Stimulated activated naive CD8-positive, alpha-beta T cell treated with anti-CD3 and anti-CD28 coated beads, Interleukin-15, Interleukin-2, amounts not matched to agents 100 U/mL and 50 U/mL, for 24 hours (primary cell): ENCODE measurements around the gene CEP44.
"Not testable (repeated sequence)": the region's sequence is repeated elsewhere in the genome, so short reads cannot be mapped to it uniquely, and the experiment has no call there.

Experiments used
- ATAC-seq: fragments of 150-1000 bp; cut with Tn5 transposase; one replicate; pipeline ENCODE4 v1.10.0; 2021
- DNase-seq: peaks from one replicate; pipeline ENCODE4 v3.0.0; 2021

CEP44 gene

GRCh38 chr4:174278467-174278866 is 5.2 kb upstream of the CEP44 start:
- no peak for DNase-seq
- peak; percentile 49 for ATAC-seq

GRCh38 chr4:174279433-174280155 is 4.1 kb upstream of the CEP44 start:
- DNase-seq, result no peak
- ATAC-seq, result no peak

GRCh38 chr4:174281182-174281737 is 2.5 kb upstream of the CEP44 start:
- ATAC-seq, result no peak
- DNase-seq, result no peak

- ATAC-seq, result no peak
- DNase-seq, result no peak
Measured at GRCh38 chr4:174281901-174282300, 1.8 kb upstream of the CEP44 start.

- DNase-seq (peak; percentile 71), ATAC-seq (peak; percentile 98)
Measured at GRCh38 chr4:174282836-174283506, 740 bp upstream of the CEP44 start.

GRCh38 chr4:174284487-174284886 is 776 bp downstream of the CEP44 start:
- no peak for DNase-seq
- no peak for ATAC-seq

- no peak for DNase-seq
- no peak for ATAC-seq
Measured at GRCh38 chr4:174286870-174287269, 3.2 kb downstream of the CEP44 start.

GRCh38 chr4:174292473-174292872 is 8.8 kb downstream of the CEP44 start:
- DNase-seq (no peak), ATAC-seq (no peak)

GRCh38 chr4:174294641-174295040 is 10.9 kb downstream of the CEP44 start:
- ATAC-seq, result not testable (repeated sequence)

GRCh38 chr4:174295142-174295541 is 11.4 kb downstream of the CEP44 start:
- not testable (repeated sequence) for ATAC-seq, DNase-seq

More at GRCh38 chr4:174294641-174295040, 10.9 kb downstream of the CEP44 start:
- DNase-seq, result not testable (repeated sequence)

GRCh38 chr4:174303687-174304086 is 20.0 kb downstream of the CEP44 start:
- DNase-seq, result no peak
- ATAC-seq, result no peak

- no peak for ATAC-seq
- DNase-seq, result no peak
Measured at GRCh38 chr4:174304664-174305063, 21.0 kb downstream of the CEP44 start.

- ATAC-seq (no peak), DNase-seq (no peak)
Measured at GRCh38 chr4:174305961-174306360, 22.2 kb downstream of the CEP44 start.

GRCh38 chr4:174307694-174308093 is 24.0 kb downstream of the CEP44 start:
- DNase-seq (no peak), ATAC-seq (no peak)

- ATAC-seq, result no peak
- DNase-seq, result no peak
Measured at GRCh38 chr4:174312993-174313392, 29.3 kb downstream of the CEP44 start.

- ATAC-seq (no peak), DNase-seq (no peak)
Measured at GRCh38 chr4:174314274-174314673, 30.6 kb downstream of the CEP44 start.

GRCh38 chr4:174314770-174315169 is 31.1 kb downstream of the CEP44 start:
- ATAC-seq (no peak), DNase-seq (no peak)

- no peak for DNase-seq
- no peak for ATAC-seq
Measured at GRCh38 chr4:174316546-174316945, 32.8 kb downstream of the CEP44 start.

- DNase-seq (no peak), ATAC-seq (no peak)
Measured at GRCh38 chr4:174316954-174317353, 33.2 kb downstream of the CEP44 start.

- ATAC-seq (no peak), DNase-seq (no peak)
Measured at GRCh38 chr4:174317531-174317930, 33.8 kb downstream of the CEP44 start.

GRCh38 chr4:174318829-174319764 is 35.4 kb downstream of the CEP44 start:
- DNase-seq, result no peak
- no peak for ATAC-seq

GRCh38 chr4:174320494-174321199 is 36.9 kb downstream of the CEP44 start:
- ATAC-seq (no peak), DNase-seq (no peak)
